ENCODE measurements around the gene RUSC1.
A peak's percentile ranks its signal among the peaks of the same experiment; 100 is the strongest.

GRCh38 chr1:155322953-155323728 lies 2.4 kb downstream of the RUSC1 start:
- TF ChIP-seq CTCF (IDR thresholded peaks at IDR 0.05) (peak; percentile 91 to 100 (median 96)), POLR2A (IDR thresholded peaks at IDR 0.05) (peak in 1 of 2 donors; percentile 34)

All from heart left ventricle (tissue), 13 donors.